ENCODE data around the gene TMEM30A.
A peak's percentile ranks its signal among the peaks of the same experiment; 100 is the strongest.

The TMEM30A gene

DNA sequence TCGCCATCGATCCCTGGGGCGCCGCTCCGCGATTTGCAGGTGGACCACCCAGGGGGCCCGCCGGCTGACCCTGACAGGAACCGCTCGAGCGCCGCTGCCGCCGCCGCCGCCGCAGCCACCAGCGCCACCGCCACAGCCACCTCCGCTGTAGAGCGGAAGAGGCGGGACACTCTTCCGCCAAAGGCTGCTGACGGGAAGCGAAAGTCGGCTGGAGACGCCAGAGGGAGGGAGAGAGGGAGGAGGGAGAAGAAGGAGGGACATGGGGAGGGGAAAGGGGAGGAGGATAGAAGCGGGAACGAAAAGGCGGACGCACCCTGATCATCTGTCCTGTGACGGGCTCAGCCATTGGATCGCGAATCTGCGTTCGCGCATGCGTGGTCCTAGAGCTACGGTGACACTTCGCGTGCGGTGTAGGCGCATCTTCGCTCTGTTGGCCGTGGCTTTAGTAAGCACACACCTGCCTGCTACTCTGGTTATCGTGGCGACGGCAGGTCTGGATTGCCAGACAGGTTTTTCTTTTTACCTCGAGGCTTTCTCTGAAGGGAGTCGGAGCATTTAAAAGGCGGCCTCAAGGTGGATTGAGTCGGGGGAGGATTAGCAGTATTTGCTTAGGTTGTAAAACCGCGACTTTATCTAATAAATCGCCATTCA is at the start of gene TMEM30A:
TSS of gene TMEM30A (minus strand) at position 161 of the 651 bp plus-strand sequence. CDS start at position 7, 154 bp downstream.
- peaks cover 6% of the 10 kb centered on the region; the same call in 1 of the 2 replicates for H3K4me1 ChIP-seq (ENCODE audit: control insufficient read depth, insufficient read depth, low read length)
- ChIA-PET POLR2A (interaction anchor here (0.6 to 2.1 kb wide), 22 partner anchors 9 to 1772 kb away, joined by 3 to 12 read pairs (median 4); partner anchors contain the start of genes COX7A2 and SENP6), CTCF (interaction anchor here (0.6 to 2.3 kb wide), 7 partner anchors 12 to 245 kb away, joined by 3 to 23 read pairs (median 4); no protein-coding TSS in a partner anchor)
- peak within 1 kb of the TSS; percentile 64 for H3K27ac ChIP-seq (ENCODE audit: extremely low read depth, low read depth, low read length)
- H3K36me3 ChIP-seq (ENCODE audit: control insufficient read depth in 2 of 2, insufficient read depth in 1 of 2, low read length in 2 of 2), result no peaks in the 10 kb centered on the region
- H3K4me3 ChIP-seq (ENCODE audit: low read depth, low read length), result peak within 1 kb of the TSS; percentile 97
- H3K9me3 ChIP-seq (ENCODE audit: control insufficient read depth, insufficient read depth, low read depth, low read length), result no peaks in the 10 kb centered on the region
- TF ChIP-seq ZBTB8A (tag by site-specific recombination; IDR thresholded peaks at IDR 0.05) (no peak), ZNF580 (tag by site-specific recombination; IDR thresholded peaks at IDR 0.05) (no peak), ZFP37 (tag by site-specific recombination; IDR thresholded peaks at IDR 0.05) (peak; percentile 14; the same call in 1 of the 2 replicates), GLIS1 (tag by site-specific recombination; IDR thresholded peaks at IDR 0.05) (peak; percentile 54), ZNF639 (tag by site-specific recombination; IDR thresholded peaks at IDR 0.05) (no peak; the same call in 1 of the 2 replicates), YY1 (tag by site-specific recombination; IDR thresholded peaks at IDR 0.05) (no peak), ZNF184 (tag by site-specific recombination; IDR thresholded peaks at IDR 0.05) (no peak), ZSCAN23 (tag by site-specific recombination; IDR thresholded peaks at IDR 0.05) (no peak), ZNF837 (tag by site-specific recombination; IDR thresholded peaks at IDR 0.05) (no peak), ZFP41 (tag by site-specific recombination; IDR thresholded peaks at IDR 0.05; ENCODE audit: borderline replicate concordance) (no peak), ZNF518A (tag by site-specific recombination; conservative IDR thresholded peaks at IDR 0.05; ENCODE audit: low read depth) (peak; percentile 79; the same call in 1 of the 2 replicates), ZNF248 (tag by site-specific recombination; IDR thresholded peaks at IDR 0.05) (no peak), ZNF266 (tag by site-specific recombination; IDR thresholded peaks at IDR 0.05; ENCODE audit: low read depth) (no peak), ZNF10 (tag by site-specific recombination; IDR thresholded peaks at IDR 0.05) (0 out of 2 replicates have a peak, but pooled peaks have one; percentile 16), ZNF354C (tag by site-specific recombination; IDR thresholded peaks at IDR 0.05; ENCODE audit: borderline replicate concordance, low read depth) (no peak), ZNF239 (tag by site-specific recombination; IDR thresholded peaks at IDR 0.05) (no peak), PATZ1 (tag by site-specific recombination; IDR thresholded peaks at IDR 0.05) (peak; percentile 96), ZNF24 (tag by site-specific recombination; IDR thresholded peaks at IDR 0.05) (peak; percentile 22; the same call in 1 of the 2 replicates), ZNF488 (tag by site-specific recombination; IDR thresholded peaks at IDR 0.05) (no peak), ZNF133 (tag by site-specific recombination; IDR thresholded peaks at IDR 0.05) (no peak), ZNF747 (tag by site-specific recombination; IDR thresholded peaks at IDR 0.05) (no peak), ZNF664 (tag by site-specific recombination; IDR thresholded peaks at IDR 0.05) (no peak)
- TF ChIP-seq, protein P1, sequence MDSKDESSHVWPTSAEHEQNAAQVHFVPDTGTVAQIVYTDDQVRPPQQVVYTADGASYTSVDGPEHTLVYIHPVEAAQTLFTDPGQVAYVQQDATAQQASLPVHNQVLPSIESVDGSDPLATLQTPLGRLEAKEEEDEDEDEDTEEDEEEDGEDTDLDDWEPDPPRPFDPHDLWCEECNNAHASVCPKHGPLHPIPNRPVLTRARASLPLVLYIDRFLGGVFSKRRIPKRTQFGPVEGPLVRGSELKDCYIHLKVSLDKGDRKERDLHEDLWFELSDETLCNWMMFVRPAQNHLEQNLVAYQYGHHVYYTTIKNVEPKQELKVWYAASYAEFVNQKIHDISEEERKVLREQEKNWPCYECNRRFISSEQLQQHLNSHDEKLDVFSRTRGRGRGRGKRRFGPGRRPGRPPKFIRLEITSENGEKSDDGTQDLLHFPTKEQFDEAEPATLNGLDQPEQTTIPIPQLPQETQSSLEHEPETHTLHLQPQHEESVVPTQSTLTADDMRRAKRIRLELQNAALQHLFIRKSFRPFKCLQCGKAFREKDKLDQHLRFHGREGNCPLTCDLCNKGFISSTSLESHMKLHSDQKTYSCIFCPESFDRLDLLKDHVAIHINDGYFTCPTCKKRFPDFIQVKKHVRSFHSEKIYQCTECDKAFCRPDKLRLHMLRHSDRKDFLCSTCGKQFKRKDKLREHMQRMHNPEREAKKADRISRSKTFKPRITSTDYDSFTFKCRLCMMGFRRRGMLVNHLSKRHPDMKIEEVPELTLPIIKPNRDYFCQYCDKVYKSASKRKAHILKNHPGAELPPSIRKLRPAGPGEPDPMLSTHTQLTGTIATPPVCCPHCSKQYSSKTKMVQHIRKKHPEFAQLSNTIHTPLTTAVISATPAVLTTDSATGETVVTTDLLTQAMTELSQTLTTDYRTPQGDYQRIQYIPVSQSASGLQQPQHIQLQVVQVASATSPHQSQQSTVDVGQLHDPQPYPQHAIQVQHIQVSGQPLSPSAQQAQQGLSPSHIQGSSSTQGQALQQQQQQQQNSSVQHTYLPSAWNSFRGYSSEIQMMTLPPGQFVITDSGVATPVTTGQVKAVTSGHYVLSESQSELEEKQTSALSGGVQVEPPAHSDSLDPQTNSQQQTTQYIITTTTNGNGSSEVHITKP (tag by site-specific recombination; IDR thresholded peaks at IDR 0.05), result peak; percentile 73; the same call in 1 of the 2 replicates

Measured in HEK293 (cell line).